ENCODE measurements around the gene LSR.

Gene LSR

GRCh38 chr19:35249848-35250711 lies 1.3 kb downstream of the LSR start:
- Histone ChIP-seq H3K27ac (no peak overlapping the region), H3K36me3 (replicated peaks) (no peaks in the 10 kb centered on the region), H3K4me3 (ENCODE audit: low read depth, low read length) (no peak overlapping the region), H3K27me3 (replicated peaks) (peaks cover 38% of the 10 kb centered on the region)
- in situ Hi-C loops (cut with HindIII; ENCODE audit: low pct_ligation_motif_present, low sequenced_read_pairs): no loop called here
- no peak for DNase-seq
- TF ChIP-seq, protein P1, sequence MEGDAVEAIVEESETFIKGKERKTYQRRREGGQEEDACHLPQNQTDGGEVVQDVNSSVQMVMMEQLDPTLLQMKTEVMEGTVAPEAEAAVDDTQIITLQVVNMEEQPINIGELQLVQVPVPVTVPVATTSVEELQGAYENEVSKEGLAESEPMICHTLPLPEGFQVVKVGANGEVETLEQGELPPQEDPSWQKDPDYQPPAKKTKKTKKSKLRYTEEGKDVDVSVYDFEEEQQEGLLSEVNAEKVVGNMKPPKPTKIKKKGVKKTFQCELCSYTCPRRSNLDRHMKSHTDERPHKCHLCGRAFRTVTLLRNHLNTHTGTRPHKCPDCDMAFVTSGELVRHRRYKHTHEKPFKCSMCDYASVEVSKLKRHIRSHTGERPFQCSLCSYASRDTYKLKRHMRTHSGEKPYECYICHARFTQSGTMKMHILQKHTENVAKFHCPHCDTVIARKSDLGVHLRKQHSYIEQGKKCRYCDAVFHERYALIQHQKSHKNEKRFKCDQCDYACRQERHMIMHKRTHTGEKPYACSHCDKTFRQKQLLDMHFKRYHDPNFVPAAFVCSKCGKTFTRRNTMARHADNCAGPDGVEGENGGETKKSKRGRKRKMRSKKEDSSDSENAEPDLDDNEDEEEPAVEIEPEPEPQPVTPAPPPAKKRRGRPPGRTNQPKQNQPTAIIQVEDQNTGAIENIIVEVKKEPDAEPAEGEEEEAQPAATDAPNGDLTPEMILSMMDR (IDR thresholded peaks at IDR 0.05; ENCODE audit: low read depth, low read length, missing control alignments): no peak

- no peaks in the 10 kb centered on the region for H3K36me3 ChIP-seq (replicated peaks)
- peaks cover 38% of the 10 kb centered on the region for H3K27me3 ChIP-seq (replicated peaks)
- H3K27ac ChIP-seq: no peak overlapping the region
- DNase-seq: no peak
- TF ChIP-seq, protein P1 (IDR thresholded peaks at IDR 0.05; ENCODE audit: low read depth, low read length, missing control alignments): no peak
- no peak overlapping the region for H3K4me3 ChIP-seq (ENCODE audit: low read depth, low read length)
- in situ Hi-C loops (cut with HindIII; ENCODE audit: low pct_ligation_motif_present, low sequenced_read_pairs): no loop called here
Measured at GRCh38 chr19:35251456-35251855, 2.7 kb downstream of the LSR start.

- H3K4me3 ChIP-seq (ENCODE audit: low read depth, low read length): no peak overlapping the region
- peaks cover 17% of the 10 kb centered on the region for H3K27me3 ChIP-seq (replicated peaks)
- in situ Hi-C loops (cut with HindIII; ENCODE audit: low pct_ligation_motif_present, low sequenced_read_pairs): no loop called here
- TF ChIP-seq, protein P1 (IDR thresholded peaks at IDR 0.05; ENCODE audit: low read depth, low read length, missing control alignments): no peak
- no peak overlapping the region for H3K27ac ChIP-seq
- H3K36me3 ChIP-seq (replicated peaks): no peaks in the 10 kb centered on the region
- no peak for DNase-seq
Measured at GRCh38 chr19:35253316-35254286, 4.8 kb downstream of the LSR start.

DNA sequence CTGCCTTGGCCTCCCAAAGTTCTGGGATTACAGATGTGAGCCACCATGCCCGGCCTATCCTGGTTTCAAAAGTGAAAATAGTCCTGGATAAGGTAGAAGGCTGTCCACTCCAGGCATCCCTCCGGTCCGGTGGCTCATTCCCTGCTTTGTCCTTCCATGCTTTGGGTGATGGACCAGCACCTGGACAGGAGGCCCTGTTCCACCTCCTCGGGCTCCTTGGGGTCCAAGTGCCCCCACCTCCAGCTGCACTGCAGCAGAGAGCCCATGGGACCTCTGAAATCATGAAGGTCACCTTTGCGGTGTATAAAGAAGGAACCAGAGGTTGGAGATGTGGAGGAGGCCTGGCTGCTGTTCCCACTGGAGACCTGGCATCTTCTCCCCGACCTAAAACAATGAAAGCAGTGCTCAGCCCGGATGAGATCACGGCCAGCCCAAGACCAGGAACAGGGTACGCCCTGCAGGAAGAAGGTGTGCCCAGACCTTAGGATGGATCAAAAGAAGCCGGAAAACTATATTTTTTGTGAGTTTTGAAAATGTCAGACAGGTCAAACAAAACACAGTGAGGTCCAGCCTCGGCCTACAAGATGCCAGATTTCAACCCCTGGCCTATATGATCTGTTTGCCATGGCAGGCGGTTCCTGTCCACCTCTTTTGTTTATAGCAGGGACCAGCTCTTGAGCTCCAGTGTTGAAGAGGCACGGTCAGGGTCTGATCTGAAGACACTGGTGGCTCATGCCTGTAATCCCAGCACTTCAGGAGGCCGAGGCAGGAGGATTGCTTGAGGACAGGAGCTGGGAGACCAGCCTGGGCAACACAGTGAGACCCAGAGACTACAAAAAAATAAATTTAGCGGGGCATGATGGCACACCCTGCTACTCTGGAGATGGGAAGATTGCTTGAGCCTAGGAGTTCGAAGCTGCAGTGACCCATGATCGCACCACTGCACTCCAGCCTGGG lies 5.8 kb downstream of the LSR start:
- no peak for DNase-seq
- in situ Hi-C loops (cut with HindIII; ENCODE audit: low pct_ligation_motif_present, low sequenced_read_pairs): no loop called here
- Histone ChIP-seq H3K36me3 (replicated peaks) (no peaks in the 10 kb centered on the region), H3K27me3 (replicated peaks) (peaks cover 7% of the 10 kb centered on the region), H3K4me3 (ENCODE audit: low read depth, low read length) (no peak overlapping the region), H3K27ac (no peak overlapping the region)
- TF ChIP-seq, protein P1 (IDR thresholded peaks at IDR 0.05; ENCODE audit: low read depth, low read length, missing control alignments): no peak

GRCh38 chr19:35256566-35256965 lies 7.8 kb downstream of the LSR start:
- no peaks in the 10 kb centered on the region for H3K27me3 ChIP-seq (replicated peaks)
- in situ Hi-C loops (cut with HindIII; ENCODE audit: low pct_ligation_motif_present, low sequenced_read_pairs): no loop called here
- H3K27ac ChIP-seq: no peak overlapping the region
- TF ChIP-seq, protein P1 (IDR thresholded peaks at IDR 0.05; ENCODE audit: low read depth, low read length, missing control alignments): no peak
- H3K36me3 ChIP-seq (replicated peaks): no peaks in the 10 kb centered on the region
- DNase-seq: no peak
- H3K4me3 ChIP-seq (ENCODE audit: low read depth, low read length): no peak overlapping the region
